NCI-H1930 (cell line): Measurements from ENCODE around the gene SUMO3.

ENCODE experiments used
- DNase-seq, 2 experiments: peaks; one replicate each; lab custom pipeline; 2025; lab: John Stamatoyannopoulos, UW

SUMO3 gene

GRCh38 chr21:44828362-44829056 is 10.6 kb upstream of the SUMO3 start:
- no peak for DNase-seq

GRCh38 chr21:44823179-44823660 is 5.4 kb upstream of the SUMO3 start:
- no peak for DNase-seq

DNA sequence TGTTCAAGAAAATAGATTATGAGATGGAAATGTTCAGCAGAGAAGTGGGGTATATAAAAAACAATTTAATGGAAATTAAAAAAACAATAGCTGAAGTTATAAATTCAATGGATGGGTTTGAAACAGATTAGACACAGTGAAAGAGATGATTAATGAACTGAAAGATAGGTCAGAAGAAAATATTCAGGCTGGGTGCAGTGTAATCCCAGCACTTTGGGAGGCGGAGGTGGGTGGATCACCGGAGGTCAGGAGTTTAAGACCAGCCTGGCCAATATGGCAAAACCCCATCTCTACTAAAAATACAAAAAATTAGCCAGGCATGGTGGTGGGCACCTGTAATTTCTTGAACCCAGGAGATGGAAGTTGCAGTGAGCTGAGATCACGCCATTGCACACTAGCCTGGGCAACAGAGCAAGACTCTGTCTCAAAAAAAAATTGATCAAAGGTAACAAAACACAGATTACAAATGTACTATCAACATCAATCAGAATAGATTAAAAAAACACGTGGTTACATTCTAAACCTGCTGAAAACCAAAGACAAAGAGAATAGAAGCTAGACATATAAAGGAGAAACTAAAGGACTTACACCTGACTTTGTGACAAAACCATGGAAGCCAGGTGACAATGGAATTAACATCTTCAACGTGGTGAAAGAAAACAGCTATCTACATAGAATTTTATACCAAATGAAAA is 4.8 kb upstream of the SUMO3 start:
- DNase-seq: no peak

DNA sequence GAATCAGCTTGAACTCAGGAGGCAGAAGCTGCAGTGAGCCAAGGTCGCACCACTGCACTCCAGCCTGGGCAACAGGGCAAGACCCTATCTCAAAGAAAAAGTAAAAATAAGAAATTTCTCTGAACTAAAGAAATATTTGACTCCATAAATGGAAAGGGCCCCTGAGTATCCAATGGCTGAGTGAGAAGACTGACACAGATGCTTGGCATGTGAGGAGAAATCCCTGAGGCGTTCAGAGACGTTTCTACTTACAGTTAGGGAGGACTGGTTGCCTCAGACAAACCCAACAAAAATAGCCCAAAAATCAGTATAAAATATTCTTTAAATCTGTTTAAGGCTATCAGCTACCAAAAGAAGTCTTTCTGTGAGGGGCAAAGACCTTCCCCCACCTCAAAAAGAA is 3.0 kb upstream of the SUMO3 start:
- no peak for DNase-seq

DNA sequence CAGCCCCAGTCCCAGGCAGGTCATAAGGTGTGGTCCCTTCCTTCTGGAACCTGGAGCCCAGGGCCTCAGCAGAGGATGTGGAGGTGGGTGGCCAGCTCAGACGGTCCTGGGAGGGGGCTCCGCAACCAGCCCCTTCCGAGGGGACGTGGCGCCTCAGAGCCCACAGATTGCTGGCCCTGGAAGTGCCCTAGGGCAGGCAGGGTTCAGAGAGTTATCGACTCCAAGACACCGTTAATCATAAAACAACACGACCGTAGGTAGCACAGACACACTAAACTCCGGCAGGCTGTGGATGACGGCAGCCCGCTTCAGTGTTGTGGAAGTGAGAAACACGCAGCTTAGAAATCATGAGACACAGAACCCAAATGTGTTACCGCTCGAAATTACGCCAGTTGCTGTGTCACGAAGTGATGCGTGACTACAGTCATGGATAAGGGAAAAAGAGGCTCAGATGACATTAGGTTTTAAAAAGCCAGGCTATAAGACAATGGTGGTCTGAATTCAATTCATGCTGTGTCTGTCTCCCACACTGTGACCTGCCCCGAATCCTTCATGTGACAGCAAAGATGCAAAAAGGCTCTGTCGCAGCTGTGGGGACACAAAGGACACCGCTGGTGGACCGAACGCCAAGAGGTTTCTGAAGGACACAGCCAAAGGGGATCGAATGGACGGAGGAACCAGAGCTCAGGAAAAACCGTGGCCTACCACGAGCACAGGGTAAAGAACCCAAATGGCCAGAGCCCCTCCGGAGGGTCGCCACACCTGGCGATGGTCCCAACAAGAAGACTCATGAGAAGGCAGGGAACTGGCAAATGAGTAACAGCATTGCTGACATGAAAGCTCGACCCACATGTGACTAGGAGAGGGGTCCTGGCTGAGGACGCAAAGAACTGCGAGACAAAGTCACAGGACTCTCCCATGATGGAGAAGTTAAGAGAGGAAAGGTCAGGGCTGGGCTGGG is 1.7 kb upstream of the SUMO3 start:
- no peak for DNase-seq

DNA sequence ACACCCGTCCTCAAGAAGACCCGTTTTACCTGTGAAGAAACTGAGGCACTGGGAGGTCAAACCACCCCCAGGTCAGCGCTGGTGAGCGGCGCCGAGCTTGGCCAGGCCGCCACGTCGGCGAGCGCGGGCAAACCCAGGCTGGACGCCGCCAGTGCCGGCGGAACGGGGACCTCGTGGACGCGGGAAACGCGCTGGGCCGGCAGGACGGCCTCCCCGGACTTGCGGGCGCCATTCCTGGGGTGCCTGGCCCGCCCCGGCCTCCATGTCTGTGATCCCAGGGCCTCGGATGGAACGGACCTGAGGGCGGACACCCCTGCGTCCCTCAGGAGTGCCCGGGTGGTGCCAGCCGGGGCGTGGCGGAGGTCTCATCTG is 764 bp upstream of the SUMO3 start:
- no peak for DNase-seq

- DNase-seq: peak; percentile 62 to 85
Observed at GRCh38 chr21:44817506-44817880, 369 bp downstream of the SUMO3 start.

GRCh38 chr21:44816761-44817505 is 929 bp downstream of the SUMO3 start:
- DNase-seq: no peak

GRCh38 chr21:44815852-44816628 is 1.8 kb downstream of the SUMO3 start:
- no peak for DNase-seq

GRCh38 chr21:44815225-44815624 is 2.6 kb downstream of the SUMO3 start:
- no peak for DNase-seq

DNA sequence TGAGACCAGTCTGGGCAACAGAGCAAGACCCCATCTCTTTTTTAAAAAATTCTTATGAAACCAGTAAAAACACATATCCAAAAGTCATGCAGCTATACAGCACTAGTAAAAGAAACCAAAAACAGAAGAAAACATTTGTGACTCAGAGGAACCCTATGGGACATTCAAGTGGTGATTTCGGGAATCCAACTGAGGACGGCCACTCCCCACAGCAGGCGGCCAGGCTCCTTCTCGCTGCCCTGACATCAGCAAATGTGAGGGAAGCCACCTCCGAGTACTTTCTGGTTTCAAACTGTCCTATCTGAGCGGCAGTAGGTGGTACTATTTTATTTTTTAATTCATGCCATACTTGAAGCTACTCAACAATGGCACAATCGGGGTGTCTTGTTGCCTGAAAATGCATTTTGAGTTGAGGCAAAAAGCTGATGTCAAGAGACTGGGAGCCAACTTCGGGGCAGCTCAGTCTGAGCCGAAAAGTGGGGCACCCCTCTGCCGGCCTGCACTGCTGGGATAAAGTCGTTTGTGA is 3.3 kb downstream of the SUMO3 start:
- DNase-seq: no peak

DNA sequence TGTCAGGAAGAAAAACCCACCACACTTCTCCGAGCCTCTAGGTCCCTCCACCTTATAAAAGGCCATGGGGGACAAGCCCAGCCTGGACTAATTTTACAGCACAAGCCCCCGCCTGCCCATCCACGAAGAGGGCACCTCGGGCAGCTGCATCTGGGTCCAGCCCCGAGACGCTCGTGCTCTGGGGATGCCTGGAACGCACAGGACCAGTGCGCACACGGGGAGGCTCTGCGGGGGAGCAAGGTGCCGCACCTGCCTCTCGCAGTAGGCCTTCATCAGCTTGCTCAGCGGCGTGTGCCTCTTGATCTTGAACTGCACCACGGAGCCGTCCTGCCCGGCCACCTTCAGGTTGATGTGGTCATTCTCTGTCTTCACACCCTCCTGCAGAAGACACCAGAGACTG is 4.1 kb downstream of the SUMO3 start:
- no peak for DNase-seq

- no peak for DNase-seq
Observed at GRCh38 chr21:44813149-44813548, 4.7 kb downstream of the SUMO3 start.

- DNase-seq: no peak
Observed at GRCh38 chr21:44812640-44813039, 5.2 kb downstream of the SUMO3 start.

DNA sequence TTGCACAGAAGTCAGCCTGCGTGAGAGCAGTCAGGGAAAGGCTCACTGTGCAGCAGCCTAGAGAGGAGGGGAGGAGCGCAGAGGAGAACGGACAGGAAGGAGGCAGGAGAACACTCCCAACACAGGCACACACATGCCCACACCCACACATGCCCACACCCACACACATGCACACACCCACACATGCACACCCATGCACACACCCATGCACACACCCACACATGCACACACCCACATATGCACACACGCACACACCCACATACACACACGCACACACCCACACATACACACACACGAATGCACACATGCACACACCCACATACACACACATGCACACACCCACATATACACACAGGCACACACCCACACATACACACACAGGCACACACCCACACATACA is 7.1 kb downstream of the SUMO3 start:
- no peak for DNase-seq

GRCh38 chr21:44805859-44806258 is 12.0 kb downstream of the SUMO3 start:
- DNase-seq: no peak

DNA sequence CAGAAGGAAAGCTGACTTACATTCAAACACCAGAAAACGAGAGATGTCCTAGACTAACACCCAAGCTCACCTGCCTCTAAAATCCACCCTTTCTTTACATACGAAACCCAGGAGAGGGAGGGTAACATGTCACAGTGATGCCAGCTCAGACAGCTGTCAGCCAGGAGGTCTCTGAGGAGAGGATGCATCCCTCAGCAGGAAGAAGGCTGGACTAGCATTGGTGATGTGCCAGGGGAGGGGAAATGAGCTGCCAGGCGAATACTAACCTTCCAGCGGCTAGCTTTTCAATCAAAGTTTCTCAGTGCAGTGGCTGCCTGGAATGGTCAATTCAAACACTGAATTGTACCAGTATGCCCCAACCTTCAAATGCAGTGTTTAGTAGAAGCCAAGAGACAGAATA is 12.6 kb downstream of the SUMO3 start:
- DNase-seq: no peak

- DNase-seq: no peak
Observed at GRCh38 chr21:44804762-44805161, 13.1 kb downstream of the SUMO3 start.

- DNase-seq: no peak
Observed at GRCh38 chr21:44803651-44804050, 14.2 kb downstream of the SUMO3 start.

DNA sequence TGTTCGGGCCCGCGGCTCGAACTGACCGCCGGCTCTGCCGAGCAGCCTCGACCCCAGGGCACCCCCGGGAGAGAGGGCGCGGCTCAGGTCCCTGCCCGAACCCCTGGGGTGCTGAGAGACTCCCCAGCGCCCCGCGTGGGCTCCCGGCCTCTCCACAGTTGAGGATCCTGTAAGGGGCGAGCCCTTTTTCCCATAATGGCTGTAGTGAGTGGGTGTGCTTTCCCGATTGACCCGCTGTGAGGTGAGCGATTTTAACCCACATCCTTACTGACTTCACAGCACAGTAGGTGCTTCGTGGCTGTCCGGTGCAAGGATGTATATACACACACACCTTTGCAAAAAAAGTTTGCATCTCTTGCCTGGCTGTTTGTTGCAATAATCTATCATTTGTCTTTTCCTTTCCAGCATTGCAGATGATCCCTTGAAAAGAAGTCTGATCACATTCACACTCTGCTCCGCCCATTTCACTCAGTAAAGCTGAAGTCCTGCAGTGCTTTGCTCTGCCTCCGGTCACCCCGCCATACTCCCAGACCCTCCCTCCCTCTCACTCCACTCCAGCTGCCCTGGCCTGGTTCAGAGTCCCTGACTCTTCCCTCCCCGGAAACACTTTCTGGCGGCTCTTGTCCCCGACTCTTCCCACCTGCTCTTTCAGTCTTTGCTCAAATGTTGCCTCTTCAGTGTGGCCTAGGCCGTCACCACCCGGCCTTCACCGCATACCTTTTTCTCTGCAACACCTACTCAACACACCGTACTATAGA is 15.3 kb downstream of the SUMO3 start:
- DNase-seq: no peak
